ENCODE results near the gene ARMC2.

DNA sequence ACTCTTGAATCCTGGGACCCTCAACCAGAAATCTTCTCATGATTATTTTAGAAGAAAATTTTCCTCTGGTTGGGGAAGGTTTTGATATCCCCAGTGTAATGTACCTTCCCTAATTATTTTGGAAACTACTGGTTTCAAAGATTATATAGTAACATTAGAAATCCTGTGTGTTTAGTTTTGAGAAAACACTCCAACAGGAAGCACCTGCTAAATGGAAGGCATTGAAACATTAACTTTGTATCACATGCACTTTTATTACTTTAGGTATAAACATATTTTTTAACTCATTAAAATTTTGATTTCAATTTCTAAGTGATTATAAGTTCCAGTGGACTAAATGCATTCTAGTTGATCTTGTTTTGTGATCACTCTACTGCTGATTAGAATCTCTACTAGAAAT is 137.1 kb downstream of the ARMC2 start:
- TF ChIP-seq, protein P1, sequence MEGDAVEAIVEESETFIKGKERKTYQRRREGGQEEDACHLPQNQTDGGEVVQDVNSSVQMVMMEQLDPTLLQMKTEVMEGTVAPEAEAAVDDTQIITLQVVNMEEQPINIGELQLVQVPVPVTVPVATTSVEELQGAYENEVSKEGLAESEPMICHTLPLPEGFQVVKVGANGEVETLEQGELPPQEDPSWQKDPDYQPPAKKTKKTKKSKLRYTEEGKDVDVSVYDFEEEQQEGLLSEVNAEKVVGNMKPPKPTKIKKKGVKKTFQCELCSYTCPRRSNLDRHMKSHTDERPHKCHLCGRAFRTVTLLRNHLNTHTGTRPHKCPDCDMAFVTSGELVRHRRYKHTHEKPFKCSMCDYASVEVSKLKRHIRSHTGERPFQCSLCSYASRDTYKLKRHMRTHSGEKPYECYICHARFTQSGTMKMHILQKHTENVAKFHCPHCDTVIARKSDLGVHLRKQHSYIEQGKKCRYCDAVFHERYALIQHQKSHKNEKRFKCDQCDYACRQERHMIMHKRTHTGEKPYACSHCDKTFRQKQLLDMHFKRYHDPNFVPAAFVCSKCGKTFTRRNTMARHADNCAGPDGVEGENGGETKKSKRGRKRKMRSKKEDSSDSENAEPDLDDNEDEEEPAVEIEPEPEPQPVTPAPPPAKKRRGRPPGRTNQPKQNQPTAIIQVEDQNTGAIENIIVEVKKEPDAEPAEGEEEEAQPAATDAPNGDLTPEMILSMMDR (conservative IDR thresholded peaks at IDR 0.05; ENCODE audit: low read length) = no peak
- TF ChIP-seq EZH2phosphoT487 (IDR thresholded peaks at IDR 0.05; ENCODE audit: borderline replicate concordance, low read depth, low read length) = no peak

Measured in OCI-LY7 (cell line).